Hindlimb muscle (tissue), 1 donor: ENCODE results near the gene MAST4. TPM values are rescaled to one million over a fixed set of nuclear protein-coding genes. Genes with fewer than 3 reads are reported as not detected.

Experiments used
- DNase-seq: peaks from one replicate; pipeline ENCODE4 v3.0.0-alpha.2; 2013
- polyA plus RNA-seq: library from polyadenylated mRNA; unstranded; fragments of 120-200 nt; gene quantifications from one replicate; pipeline ENCODE4 v1.2.1, GENCODE V29; 2013; ENCODE audit not compliant: insufficient read length

Gene MAST4
- polyA plus RNA-seq, 1 donor: 14.1 TPM

DNA sequence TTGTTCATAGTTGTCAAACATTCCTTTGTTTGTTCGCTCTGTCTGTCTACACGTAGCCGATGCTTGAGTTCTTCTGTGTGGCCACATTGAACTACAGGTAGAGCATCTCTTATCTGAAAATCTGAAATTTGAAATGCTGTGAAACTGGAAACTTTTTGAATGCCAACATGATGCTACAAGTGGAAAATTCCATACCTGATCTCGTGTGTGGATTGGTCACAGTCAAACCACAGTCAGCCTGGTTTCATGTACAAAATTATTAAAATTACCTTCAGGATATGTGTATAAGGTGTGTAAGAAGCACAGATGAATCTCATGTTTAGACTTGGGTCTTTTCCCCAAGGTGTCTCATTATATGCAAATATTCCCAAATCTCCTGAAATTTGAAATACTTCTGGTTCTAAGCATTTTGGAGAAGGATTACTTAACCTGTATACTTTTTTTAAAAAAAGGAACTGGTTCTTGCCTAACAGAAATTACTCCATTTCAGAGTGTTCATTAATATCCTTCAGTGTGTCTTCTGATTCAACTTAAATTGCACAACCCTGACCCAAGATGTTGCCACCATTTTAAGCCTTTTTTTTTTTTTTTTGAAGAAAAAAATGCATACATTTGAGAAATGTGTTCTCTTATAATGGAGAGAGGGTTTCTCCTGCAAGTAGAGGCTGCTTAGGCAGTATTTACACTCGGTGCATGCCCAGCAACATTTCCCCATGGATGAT is 254.3 kb downstream of the MAST4 start:
- no peak for DNase-seq

DNA sequence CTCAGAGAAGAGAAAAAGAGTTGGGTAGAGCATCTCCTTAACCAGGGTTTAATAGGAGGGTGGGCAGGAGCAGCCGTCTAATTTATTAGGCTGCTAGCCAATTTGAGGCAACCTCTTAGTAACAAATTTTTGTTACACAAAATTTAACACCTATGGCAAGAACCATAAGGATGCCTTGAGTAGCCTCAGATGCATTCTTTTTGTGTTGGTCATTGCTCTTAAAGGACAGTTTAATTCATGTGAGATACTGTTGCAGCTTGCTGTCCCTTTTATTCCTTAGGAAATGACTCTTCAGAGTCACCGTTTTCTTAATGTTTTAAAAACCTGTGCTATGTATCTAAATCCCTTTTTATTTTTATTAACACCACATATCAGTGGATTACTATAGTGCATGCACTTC is 255.1 kb downstream of the MAST4 start:
- no peak for DNase-seq

DNA sequence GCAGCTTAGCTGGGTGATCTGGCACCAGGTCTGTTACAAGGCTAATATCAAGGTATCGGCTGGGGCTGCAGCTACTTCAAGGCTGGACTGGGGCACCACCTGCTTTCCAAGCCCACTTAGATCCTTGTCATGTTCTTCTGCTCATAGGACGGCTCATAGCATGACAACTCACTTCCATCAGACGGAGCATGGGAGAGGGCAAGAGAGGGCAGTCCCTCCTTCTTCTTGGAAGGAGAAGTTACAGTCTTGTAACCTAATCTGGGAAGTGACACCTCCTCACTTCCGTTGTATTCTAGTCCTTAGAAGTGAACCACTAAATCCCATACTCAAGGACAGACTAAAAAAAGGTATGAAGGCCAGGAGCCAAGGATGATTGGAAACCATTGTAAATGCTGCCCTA is 258.2 kb downstream of the MAST4 start:
- no peak for DNase-seq

DNA sequence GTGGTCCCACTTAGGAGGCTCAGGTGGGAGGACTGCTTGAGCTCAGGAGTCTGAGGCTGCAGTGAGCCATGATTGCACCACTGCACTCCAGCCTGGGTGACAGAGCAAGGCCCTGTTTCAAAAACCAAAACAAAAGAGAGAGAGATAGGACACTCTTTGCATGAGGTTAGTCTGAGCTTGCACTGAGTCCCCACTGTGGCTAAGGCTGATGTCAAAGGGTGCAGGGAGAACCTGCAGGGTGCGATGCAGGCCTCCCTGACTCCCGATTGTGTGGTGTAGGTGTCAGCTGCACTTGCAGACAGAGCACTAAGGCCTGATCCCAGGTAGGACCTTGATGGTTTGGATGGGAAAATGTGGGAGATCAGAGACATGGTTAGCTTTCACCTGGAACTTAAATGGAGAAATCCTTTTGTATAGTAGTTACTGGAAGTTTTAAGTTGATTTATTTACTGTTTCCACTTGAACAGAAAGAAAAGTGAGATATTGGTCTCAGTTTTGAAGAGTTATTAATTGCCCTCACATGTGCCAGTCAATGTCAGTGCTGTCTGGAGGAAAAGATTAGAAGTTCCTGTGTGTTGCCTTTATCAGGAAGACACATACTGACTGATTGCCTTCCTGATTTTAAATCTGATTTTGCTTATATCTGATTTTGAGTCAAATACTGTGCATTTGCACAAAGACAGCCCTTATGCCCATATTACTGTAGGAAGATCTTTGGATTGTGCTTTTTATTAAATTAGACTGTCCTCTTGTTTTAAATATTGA is 260.0 kb downstream of the MAST4 start:
- no peak for DNase-seq

DNA sequence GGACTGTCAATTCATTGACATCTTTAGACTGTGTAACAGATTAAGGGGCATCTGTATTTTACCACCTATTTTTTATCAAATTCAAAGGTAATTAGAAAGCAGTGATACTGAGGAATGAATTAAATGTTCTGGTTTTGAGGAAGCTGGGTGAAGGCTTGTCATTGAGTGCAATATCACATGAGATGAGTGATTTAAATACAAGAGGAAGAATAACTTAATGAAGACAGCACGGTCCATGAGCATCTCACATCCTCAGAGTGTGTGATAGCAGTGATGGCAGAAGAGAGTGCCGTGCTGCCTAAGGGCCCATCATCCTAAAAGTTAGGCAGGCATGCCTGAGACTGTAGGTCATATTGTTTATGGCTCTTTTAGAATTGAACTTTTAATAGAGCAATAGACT is 263.3 kb downstream of the MAST4 start:
- no peak for DNase-seq

DNA sequence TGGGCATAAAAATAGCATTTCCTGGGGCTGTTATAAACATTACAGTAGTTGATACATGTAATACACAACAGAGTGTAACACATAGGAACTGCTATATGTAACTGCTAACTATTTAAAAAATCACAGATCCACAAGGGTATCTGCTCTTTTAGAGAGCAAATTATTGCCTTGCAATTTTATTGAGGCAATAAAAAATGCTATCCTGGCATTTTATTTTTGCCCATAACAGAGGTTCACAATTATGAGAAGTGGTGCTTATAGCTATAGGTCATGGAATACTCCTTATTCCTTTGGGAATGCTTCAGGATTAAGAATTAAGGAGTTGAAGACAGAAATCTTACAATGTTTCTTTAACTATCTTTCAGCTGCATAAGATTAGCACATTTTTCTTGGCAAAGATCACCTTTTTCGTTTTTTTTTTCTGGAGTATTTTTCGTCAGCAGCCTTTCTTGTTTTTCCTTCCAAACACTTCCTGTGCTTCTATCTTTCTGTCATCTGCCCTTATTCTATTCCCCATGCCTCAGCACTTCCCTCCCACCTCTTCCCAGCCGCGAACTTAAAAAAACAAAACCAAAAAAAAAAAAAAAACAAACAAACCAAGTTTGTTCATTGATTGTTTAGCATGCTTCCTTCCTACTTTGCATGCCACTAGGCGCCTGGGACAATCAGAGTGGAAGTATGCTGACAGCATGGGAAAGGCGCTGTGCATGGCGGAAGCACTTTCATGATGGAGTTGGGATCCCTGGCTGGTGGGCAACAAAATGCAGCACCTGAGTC is 264.2 kb downstream of the MAST4 start:
- DNase-seq: no peak

DNA sequence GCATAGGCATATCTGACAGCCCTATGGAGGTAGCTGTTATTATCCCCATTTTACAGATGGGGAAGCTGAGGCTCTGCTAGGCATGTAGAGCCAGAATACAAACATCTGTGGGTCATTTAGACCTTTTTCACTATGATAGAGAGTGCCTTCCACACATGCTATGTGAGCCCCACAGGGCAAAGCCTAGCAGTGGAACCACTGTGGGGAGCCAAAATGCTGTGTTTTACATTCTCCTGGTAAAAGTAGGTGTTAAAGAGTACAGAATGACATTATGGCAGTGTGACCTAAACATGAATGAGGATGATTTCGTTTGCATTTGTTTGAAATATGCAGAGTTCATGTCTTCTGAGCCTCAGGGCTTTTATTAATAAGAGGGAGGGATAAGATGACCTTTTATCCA is 265.2 kb downstream of the MAST4 start:
- DNase-seq: no peak

DNA sequence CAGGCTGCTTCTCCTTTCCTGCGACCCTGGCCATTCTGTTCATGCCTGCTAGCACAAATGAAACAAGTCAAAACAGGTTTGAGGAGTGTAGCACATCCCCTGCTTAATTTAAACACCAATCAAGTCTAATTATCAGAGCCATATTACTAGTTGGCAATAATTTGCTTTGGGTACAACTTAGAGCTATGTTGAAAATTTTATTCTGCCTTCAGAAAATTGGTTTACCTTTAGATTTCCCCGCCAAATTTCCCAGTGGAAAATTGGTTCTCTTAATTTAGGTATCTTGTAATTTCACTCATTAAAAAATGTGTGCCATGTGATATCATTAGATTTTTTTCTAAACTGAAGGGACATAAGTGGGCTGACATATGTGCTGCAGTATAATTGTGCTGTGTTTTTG is 265.8 kb downstream of the MAST4 start:
- DNase-seq: no peak

DNA sequence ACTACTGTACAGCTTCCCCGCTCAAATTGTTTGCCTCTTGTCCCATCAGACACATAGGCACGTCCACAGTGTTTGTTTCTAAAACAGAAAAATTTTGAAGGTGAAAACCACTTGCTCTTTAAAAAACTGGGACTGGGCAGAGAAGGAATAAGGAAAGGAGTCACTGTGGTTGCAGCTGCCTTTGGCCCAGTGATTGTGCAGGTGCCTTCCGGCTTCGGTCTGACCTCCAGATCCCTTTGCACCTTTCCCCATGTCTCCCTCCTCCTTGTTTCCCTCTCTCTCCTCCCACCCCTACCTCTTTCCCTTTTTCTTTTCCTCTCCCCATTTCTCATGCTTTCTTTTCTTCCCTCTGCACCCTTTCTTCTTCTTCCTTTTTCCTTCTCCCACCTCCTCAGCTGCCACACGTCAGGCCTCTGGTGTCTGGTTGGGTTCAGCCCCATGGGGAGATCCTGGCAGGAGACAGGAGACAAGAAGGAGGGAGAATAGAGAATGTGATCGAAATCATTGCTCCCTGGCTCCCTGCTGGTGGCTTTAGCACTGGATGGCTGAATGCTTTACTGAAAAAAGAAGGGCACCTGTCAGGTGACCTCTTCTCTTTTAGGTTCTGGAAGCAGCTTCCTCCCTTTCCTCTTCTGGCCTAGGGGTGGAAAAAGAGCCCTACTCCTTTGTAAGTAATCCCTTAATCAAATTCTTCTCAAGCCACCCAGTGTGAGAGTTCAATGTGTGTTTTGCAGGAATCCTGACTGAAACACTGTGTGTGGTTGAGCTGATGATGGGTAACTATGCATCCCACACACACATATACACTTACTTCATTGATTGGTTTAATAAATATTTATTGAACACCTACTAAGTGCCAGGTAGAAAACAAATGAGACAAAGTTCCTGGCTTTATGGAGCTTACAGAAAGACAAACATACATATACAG is 267.3 kb downstream of the MAST4 start:
- no peak for DNase-seq

DNA sequence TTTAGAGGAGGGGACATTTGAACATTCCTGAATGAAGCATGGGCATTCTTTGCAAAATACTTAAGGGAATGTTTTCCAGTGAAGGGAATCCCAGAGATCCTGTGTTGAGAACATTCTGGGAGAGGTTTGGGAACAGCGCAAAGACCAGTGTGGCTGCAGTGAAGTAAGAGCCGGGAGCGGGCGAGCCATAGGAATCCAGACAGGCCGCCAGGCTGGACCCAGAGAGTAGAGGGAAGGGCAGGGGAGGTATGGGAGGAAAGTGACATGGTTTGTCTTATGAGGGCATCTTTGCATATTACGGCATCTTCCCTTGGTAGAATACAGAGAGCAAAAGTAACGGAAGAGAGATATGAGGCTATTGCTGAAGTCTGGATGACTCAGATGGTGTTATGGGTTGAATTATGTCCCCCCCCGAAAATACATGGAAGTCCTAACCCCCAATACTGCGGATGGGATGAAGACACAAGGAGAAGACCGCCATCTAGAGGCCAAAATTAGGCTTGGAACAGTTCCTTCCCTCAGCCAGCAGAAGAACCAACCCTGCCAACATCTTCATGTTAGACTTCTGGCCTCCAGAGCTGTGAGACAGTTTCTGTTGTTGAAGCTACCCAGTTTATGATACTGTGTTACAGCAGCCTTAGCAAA is 268.2 kb downstream of the MAST4 start:
- no peak for DNase-seq

DNA sequence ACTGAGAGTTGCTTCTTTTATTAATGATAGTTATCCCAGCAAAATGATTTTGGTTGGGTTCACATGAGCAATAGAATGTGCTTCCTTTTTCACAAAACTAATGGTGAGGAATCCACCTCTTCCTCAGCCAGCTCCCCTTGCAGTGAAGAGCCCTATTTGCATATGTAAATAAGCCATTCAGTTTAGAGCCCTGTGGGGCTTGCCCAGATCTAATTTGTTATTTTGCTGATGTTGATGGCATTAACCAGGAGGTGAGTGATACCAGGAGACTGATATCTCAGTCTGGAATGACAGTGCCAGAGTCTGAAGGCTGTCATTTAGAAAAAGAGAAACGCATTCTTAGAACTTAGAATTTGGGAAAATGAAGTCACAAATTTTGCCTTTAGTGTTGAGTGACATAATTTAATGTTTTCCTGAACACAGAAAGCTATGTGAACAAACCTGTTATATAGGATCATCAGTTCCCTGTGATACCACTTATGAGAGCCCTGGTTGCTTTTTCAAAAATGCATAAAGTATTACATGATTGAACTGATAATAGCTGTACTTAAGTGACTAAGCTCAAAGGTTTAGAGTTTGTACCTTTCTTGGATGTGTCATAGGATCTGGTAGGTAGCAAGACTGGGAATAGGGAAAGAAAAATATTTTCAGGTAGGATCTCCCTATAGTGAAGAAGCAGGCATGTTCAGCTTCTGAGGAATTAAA is 271.6 kb downstream of the MAST4 start:
- DNase-seq: no peak

DNA sequence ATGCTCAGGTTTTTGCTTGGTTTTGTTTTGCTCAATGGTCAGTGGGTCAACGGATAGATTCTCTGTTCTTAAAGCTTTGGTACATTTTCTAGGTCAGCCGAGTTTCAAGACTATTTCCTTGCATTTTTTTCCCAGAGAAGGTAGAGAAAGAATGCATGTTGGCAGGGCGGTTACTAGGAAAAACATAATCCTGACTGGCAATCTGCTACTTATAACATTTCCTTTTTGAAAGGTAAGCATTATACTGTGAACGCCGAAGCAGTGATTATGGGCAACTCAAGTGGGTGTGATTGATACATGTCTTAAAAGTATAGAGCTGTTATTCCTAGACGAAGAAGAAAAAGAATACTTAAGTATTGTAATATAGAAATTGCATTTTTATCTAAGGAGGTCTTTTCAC is 273.2 kb downstream of the MAST4 start:
- no peak for DNase-seq

DNA sequence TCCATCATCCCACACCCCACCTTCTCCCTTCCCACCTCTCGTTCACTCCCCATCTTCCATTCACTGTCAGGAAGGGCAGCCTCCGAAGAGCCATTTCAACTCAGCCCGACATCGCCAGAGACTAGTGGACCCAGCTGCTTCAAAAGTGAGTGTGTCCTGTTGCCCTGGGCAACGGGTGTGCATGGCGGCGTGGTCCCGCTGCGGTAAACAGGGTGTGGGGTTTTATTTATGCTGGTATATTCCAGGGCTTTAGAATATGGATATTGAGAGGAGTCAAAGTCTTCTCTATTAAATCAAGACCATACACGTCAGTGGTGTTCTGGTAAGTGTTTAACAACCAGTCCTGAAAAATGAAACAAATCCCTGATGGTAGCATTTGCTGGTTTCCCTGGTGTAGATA is 274.5 kb downstream of the MAST4 start:
- DNase-seq: no peak

DNA sequence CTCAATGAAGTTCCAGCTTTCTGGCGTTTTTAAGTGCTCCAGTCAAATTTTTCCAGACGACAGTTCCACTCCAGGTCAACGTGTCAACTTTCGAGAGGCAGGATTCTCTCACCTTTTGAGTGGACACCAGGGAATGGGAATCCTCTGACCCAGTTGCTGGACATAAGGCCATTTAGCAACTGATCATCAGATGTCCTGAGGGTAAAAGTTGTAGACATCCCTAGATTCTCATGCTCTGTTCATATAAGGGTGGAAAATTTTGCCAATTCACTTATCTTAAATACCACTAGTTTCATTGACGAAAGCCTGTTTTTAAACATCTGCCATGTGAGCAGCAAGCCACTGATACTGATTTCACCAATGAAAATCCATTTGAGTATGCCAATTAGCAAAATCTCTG is 275.5 kb downstream of the MAST4 start:
- DNase-seq: no peak

DNA sequence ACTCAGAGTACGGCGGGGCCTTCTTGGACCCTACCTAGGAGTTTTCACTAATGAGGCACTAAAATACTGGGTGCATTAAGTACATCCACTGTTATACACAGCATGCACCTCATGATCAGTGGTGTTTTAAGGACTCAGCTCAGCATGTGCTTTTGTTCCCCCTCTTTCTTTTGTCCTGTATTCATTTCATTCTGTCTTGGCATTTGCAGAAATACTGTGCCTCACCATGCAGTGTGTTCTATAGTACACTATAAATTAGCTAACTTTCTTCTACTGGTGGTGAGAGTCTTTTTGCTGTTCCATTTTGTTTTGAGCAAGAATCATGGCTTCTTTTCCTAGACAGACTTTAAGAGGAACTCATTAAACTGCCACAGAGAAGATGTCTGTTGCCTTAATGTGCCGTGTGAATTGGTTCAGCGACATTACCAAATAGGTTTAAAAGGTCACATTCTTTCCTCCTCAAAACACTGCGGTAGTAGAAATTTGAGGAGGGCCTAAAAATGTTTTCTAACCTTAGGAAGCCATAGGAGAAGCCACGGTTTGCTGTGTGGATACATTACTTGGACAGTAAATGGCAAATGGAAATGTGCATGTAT is 276.6 kb downstream of the MAST4 start:
- no peak for DNase-seq

DNA sequence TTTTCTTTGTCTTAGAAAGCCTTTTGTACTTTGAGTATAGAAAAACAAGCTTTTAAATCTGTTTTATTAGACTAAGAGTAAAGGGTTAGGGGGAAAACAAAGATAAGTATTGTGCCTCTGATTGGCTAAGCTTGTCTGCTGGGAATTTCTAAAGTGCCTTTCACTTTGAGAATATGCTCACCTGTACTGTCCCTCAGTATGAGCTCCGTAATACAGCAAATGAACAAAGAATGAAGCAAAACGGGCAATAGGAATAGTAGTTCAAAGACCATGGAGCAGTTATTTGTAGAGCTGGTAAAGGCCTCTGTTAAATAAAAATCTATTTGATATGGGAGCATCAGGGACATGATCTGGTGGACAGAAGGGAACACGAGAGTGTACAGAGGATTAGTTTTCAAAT is 277.8 kb downstream of the MAST4 start:
- DNase-seq: no peak

DNA sequence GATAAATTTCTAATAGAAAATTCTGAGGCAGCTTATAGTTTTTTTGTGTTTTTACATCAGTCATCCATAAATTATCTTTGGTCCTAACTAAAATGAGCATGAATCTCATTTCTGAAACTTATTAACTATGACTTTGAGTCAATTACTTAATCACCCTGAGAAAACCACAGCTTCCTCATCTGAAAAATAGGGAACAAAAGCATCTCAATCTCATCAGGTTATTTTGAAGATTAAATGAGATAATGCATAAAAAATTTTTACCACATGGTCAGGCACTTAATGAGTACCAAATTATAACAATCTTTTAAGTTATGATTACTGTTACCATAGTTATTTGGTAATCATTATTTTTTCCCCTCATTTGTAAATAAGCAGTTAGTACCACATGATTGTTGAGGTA is 279.1 kb downstream of the MAST4 start:
- DNase-seq: no peak

DNA sequence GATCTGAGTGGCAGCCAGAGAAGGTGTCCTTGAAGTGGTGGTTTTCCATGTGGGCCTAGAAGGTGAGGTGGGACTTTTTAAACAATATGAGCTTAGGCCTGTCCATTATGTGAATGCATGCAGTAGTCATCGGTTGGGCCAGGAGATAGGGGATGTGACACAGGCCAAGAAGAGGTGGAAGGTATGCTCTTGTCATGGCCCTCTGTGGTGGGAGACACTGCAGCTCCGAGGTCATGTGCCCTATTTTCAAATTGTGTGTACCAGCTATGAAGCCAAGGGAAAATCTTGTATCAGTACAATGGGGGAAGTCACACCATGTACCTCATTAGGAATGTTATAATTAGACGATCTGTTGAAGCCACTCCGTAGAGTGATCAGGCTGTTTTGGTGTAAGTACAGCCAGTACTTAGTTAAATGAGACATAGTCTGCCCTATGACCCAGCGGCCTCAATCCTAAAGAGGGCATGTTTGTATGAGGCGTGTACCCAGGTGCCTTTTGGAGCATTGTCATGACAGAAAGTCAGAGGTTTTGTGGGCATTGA is 280.1 kb downstream of the MAST4 start:
- DNase-seq: no peak

DNA sequence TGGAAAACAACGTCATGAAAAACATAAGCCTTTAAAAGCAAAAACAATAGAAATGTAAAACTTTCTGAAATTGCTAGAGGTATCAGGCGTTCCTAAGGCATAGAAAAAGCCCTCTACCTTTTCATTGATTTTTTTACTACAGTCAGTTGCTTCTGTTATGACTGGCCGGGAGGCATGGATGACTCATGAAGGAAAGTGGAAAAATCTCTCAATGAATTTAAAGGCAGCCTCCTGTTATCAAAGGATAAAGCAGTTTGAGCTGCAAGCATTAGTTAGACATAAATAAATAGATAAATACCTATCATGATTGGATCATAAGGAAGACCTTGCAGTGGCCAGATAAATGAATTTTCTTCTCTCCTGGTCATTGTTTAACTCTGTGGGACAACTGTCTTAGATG is 281.6 kb downstream of the MAST4 start:
- DNase-seq: no peak

DNA sequence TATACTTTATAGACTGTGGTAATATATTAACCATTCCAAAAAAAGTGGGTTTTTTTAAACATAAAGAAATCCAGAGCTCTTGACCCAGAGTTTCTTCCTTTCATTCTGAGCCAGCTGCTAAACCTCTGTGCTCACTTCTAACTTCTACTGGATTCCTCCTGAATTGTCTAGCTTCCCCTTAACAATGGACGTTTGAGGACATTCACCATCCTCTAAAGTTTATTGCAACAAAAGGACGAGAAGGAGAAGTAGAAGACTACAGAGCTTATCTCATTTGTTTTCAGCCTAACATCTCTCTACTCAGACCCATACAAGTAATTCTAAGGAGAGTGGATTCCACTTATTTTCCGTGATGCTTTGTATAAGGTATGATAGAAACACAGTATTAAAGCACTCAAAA is 284.2 kb downstream of the MAST4 start:
- no peak for DNase-seq
